Breast epithelium (tissue), 4 donors: ENCODE data around the gene B3GAT2. TPM values are rescaled to one million over a fixed set of nuclear protein-coding genes. Genes with fewer than 3 reads are reported as not detected.

Source experiments
- DNase-seq, 2 donors: peaks; one replicate each; pipeline ENCODE4 v3.0.0-alpha.2; 2019; ENCODE audit warnings: low spot score in 2 of 2
- H3K27ac ChIP-seq, 2 donors: fragments of 200-600 bp; sonication (generic) in 1 of 2; one replicate each; pipeline ENCODE4 v1.5.1; 2016 to 2019; ENCODE audit warnings: mild to moderate bottlenecking in 1 of 2
- H3K27me3 ChIP-seq, 2 donors: fragments of 200-600 bp; sonication (generic) in 1 of 2; one replicate each; pipeline versions ENCODE4 v1.5.1 to v1.6.0; 2017 to 2019; ENCODE audit warnings: control low read depth in 1 of 2, mild to moderate bottlenecking in 1 of 2
- H3K36me3 ChIP-seq: fragments of 200-600 bp; one replicate; pipeline ENCODE4 v1.5.1; 2019
- H3K4me1 ChIP-seq, 2 donors: fragments of 200-600 bp; sonication (generic); one replicate each; pipeline ENCODE4 v1.5.1; 2016 to 2019; ENCODE audit warnings: control low read depth in 1 of 2
- H3K4me3 ChIP-seq, 3 donors: fragments of 200-600 bp; sonication (generic); 1 replicate in 2 of 3; 2 replicates in 1 of 3; pipeline ENCODE4 v1.5.1; 2016 to 2019; ENCODE audit warnings: mild to moderate bottlenecking in 3 of 3, moderate library complexity in 2 of 3
- H3K9me3 ChIP-seq, 2 donors: fragments of 200-600 bp; sonication (generic) in 1 of 2; one replicate each; pipeline ENCODE4 v1.5.1; 2016 to 2019; ENCODE audit warnings: control low read depth in 1 of 2
- POLR2A ChIP-seq: fragments of 450-650 bp; IDR thresholded peaks from one replicate; pipeline ENCODE4 v1.6.1; 2016; ENCODE audit warnings: antibody characterized with exemption, mild to moderate bottlenecking, moderate library complexity
- POLR2AphosphoS5 ChIP-seq, 3 donors: sonication (generic); formaldehyde crosslinking; IDR thresholded peaks; one replicate each; pipeline ENCODE4 v1.6.1; 2017; ENCODE audit warnings: antibody characterized with exemption in 3 of 3
- intact Hi-C: fragments of 100-400 bp; cut with DNase I; formaldehyde crosslinking; loops from one replicate; pipeline ENCODE4 v1.15.1; 2023; ENCODE audit warnings: low total_unique reads
- total RNA-seq, 3 donors: library from RNA; depleted of rRNA; stranded (reverse); fragments of >200 nt; gene quantifications; one replicate each; pipeline ENCODE4 v1.1.0, GENCODE V29; 2016
- TF ChIP-seq, protein P1 (sequence below), 3 donors: fragments of 450-650 bp; IDR thresholded peaks; one replicate each; pipeline ENCODE4 v1.5.1; 2016 to 2017; ENCODE audit warnings: antibody characterized with exemption in 3 of 3, mild to moderate bottlenecking in 3 of 3, moderate library complexity in 3 of 3

B3GAT2 gene
- total RNA-seq, 3 donors from 2014 or later: under 0.01 to 0.29 TPM; not detected in 1

DNA sequence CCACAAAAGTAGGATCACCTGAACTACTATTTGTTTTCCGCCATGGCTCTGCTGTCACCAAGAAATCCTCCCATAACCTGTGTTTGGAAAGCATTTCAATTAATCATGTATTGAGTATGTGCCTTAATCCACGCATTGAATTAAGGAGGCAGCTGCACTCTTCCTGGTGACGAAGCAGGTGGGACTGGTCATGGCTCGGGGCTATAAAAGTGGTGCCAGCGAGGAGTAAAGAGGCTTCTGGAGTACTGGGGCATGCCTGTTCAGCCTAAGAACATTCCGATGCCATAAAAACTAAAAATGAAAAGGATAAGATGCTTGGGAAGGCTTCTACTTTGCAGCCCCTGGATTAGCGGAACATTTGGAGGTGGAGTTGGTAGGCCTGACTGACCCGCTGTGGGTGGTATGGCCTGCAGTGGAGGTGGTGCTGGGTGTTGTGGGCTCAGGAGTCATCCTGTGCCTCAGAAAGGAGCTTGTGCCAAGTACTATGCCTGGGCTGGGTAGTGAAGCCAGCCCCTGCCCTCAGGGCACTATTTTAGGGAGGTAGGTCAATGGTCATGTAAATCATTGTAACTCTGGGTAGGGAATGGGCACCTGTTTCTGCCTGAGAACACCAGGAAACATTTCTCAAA, 110.5 kb downstream of the B3GAT2 start:
- H3K36me3 ChIP-seq: no peaks in the 10 kb centered on the region
- no peaks in the 10 kb centered on the region for H3K4me1 ChIP-seq
- no peak for DNase-seq
- no peaks in the 10 kb centered on the region for H3K27me3 ChIP-seq
- H3K4me3 ChIP-seq: no peak overlapping the region
- intact Hi-C loops: no loop called here
- no peak overlapping the region for H3K27ac ChIP-seq
- H3K9me3 ChIP-seq: no peaks in the 10 kb centered on the region
- TF ChIP-seq, protein P1, sequence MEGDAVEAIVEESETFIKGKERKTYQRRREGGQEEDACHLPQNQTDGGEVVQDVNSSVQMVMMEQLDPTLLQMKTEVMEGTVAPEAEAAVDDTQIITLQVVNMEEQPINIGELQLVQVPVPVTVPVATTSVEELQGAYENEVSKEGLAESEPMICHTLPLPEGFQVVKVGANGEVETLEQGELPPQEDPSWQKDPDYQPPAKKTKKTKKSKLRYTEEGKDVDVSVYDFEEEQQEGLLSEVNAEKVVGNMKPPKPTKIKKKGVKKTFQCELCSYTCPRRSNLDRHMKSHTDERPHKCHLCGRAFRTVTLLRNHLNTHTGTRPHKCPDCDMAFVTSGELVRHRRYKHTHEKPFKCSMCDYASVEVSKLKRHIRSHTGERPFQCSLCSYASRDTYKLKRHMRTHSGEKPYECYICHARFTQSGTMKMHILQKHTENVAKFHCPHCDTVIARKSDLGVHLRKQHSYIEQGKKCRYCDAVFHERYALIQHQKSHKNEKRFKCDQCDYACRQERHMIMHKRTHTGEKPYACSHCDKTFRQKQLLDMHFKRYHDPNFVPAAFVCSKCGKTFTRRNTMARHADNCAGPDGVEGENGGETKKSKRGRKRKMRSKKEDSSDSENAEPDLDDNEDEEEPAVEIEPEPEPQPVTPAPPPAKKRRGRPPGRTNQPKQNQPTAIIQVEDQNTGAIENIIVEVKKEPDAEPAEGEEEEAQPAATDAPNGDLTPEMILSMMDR (IDR thresholded peaks at IDR 0.05): no peak
- no peak for TF ChIP-seq POLR2AphosphoS5 (IDR thresholded peaks at IDR 0.05)
- no peak for TF ChIP-seq POLR2A

DNA sequence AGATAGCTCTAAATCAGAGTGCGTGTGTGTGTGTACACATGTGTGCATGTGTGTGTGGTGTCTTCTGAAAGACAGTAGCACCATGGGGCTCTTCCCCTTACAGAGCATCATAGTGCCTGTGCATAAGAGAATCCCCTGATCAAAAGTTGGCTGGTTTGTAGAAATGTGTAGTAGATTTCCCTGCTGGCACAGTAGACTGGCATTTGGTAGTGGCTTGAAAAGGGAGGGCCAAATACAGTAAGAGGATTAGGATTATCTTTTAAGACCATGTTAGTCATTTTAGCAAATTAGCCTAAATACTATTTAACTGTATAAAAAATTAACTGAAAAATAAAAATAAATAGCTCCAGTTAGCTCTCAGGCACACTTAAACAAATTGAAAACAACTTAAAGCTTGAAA, 112.6 kb downstream of the B3GAT2 start:
- TF ChIP-seq, protein P1 (IDR thresholded peaks at IDR 0.05): no peak
- TF ChIP-seq POLR2AphosphoS5 (IDR thresholded peaks at IDR 0.05) (no peak), POLR2A (no peak)
- DNase-seq: no peak
- intact Hi-C loops: no loop called here
- no peaks in the 10 kb centered on the region for H3K27me3 ChIP-seq
- H3K9me3 ChIP-seq: no peaks in the 10 kb centered on the region
- H3K27ac ChIP-seq: no peak overlapping the region
- no peak overlapping the region for H3K4me3 ChIP-seq
- no peaks in the 10 kb centered on the region for H3K4me1 ChIP-seq
- H3K36me3 ChIP-seq: no peaks in the 10 kb centered on the region

DNA sequence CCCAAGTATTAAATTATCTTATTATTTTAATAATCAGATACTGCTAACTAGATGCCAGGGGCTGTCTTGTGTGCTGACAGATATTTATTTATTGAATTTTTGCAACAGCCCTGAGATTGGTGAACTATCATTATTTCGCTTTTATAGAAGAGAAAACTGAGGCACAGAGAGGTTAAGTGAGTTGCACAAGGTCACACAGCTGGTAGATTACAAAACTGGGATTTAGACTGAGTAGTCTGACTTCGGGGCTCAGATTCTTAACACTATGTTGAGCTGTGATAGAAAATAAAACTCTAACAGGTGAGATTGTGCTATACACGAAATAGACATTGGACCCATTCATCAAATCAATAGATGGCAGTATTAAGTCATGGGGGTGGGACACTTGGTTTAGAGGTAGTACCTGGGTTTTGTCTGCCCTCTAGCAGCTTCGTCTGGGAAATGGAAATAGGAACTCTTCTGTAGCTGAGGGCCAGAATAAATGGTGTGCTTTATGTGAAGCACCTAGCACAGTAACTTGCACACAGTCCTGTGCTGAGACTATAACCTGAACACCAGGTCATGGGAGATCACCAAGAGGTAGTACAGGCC, 113.4 kb downstream of the B3GAT2 start:
- Histone ChIP-seq H3K27ac (no peak overlapping the region), H3K4me1 (no peaks in the 10 kb centered on the region), H3K27me3 (no peaks in the 10 kb centered on the region), H3K36me3 (no peaks in the 10 kb centered on the region), H3K4me3 (no peak overlapping the region), H3K9me3 (no peaks in the 10 kb centered on the region)
- no peak for DNase-seq
- intact Hi-C loops: no loop called here
- TF ChIP-seq POLR2AphosphoS5 (IDR thresholded peaks at IDR 0.05): no peak
- TF ChIP-seq, protein P1 (IDR thresholded peaks at IDR 0.05): no peak
- TF ChIP-seq POLR2A: no peak

DNA sequence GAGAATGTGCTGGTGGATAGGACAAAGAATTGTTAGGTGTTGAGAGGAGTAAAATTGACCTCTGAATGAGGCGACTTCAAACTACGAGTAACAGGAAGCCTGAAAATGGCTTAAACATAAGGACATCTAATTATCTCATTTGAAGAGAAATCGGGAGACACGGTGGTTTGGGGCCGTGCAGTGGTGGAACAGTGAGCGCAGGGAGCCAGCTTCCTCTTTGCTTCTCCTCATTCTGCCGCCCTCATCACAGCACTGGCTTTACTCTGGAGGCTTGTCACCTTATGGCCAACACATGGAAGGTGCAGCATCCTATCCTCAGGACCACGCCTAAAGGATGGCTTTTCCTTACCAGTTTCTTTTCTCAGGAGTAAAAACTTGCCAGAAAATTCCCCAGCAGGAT, 114.3 kb downstream of the B3GAT2 start:
- no peaks in the 10 kb centered on the region for H3K36me3 ChIP-seq
- TF ChIP-seq POLR2A (no peak), POLR2AphosphoS5 (IDR thresholded peaks at IDR 0.05) (no peak)
- TF ChIP-seq, protein P1 (IDR thresholded peaks at IDR 0.05): no peak
- H3K9me3 ChIP-seq: no peaks in the 10 kb centered on the region
- no peaks in the 10 kb centered on the region for H3K27me3 ChIP-seq
- intact Hi-C loops: no loop called here
- no peak for DNase-seq
- H3K4me1 ChIP-seq: no peaks in the 10 kb centered on the region
- no peak overlapping the region for H3K4me3 ChIP-seq
- no peak overlapping the region for H3K27ac ChIP-seq

DNA sequence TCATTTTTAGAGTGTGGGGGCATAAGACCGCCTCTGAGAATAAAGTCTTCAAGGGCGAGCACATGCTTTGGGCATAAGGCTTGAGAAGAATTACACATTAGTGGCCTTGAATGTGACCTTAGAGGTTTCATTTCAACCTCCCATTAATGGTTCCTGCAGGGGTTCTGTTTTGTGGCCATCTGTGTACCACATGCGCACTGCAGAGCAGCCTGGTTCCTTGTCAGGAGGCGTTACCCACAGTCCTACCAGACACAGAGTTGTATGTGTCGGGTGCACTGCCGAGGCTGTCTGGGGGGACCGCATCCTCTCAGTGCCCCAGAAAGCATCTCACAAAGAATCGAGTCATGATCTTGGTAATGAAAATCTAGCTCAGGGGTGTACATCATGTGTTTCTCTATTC, 115.7 kb downstream of the B3GAT2 start:
- intact Hi-C loops: no loop called here
- Histone ChIP-seq H3K4me1 (no peaks in the 10 kb centered on the region), H3K4me3 (no peak overlapping the region), H3K27ac (no peak overlapping the region), H3K9me3 (no peaks in the 10 kb centered on the region), H3K27me3 (no peaks in the 10 kb centered on the region), H3K36me3 (no peaks in the 10 kb centered on the region)
- TF ChIP-seq, protein P1 (IDR thresholded peaks at IDR 0.05): no peak
- TF ChIP-seq POLR2A (no peak), POLR2AphosphoS5 (IDR thresholded peaks at IDR 0.05) (no peak)
- DNase-seq: no peak
